NB4 (cell line): ENCODE measurements around the gene LSAMP.

ENCODE experiments used
- DNase-seq: peaks from one replicate; pipeline ENCODE4 v3.0.0; 2010; ENCODE audit warnings: low read depth
- H3K4me3 ChIP-seq: one replicate; pipeline ENCODE4 v1.5.1; 2011; ENCODE audit warnings: mild to moderate bottlenecking, low read depth, low read length, moderate library complexity
- MYC ChIP-seq: IDR thresholded peaks from 2 replicates; pipeline ENCODE4 v1.6.1; 2011; ENCODE audit warnings: low read depth, low read length
- POLR2A ChIP-seq: IDR thresholded peaks from 2 replicates; pipeline ENCODE4 v1.6.1; 2011; ENCODE audit warnings: mild to moderate bottlenecking; ENCODE audit not compliant: insufficient read length; ENCODE audit errors: extremely low read depth
- TF ChIP-seq, protein P1 (sequence below): IDR thresholded peaks from 2 replicates; pipeline ENCODE4 v1.6.1; 2011; ENCODE audit warnings: low read depth, low read length
- TF ChIP-seq, protein P2 (sequence below): IDR thresholded peaks from one replicate; pipeline ENCODE4 v1.5.1; 2012; ENCODE audit warnings: low read depth, low read length

The LSAMP gene

DNA sequence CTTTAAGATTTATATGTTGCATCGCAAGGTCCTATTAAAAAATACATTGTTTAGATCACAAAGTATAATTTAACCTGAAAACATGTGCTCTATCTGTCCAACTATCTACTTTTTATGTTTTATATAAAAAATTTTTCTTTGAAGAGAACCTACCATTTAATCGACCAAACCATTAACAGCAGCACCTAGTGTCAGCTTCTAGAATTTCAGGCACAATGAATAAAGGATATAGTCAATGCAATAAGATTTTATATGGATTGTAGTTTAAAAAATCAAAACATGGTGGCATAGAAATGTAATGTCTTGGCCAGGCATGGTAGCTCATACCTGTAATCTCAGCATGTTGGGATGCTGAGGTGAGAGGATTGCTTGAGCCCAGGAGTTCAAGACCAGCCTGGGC is 508.2 kb downstream of the LSAMP start:
- DNase-seq, result no peak
- TF ChIP-seq MYC (no peak), POLR2A (no peak)
- TF ChIP-seq, protein P1, sequence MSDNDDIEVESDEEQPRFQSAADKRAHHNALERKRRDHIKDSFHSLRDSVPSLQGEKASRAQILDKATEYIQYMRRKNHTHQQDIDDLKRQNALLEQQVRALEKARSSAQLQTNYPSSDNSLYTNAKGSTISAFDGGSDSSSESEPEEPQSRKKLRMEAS, result no peak
- TF ChIP-seq, protein P2, sequence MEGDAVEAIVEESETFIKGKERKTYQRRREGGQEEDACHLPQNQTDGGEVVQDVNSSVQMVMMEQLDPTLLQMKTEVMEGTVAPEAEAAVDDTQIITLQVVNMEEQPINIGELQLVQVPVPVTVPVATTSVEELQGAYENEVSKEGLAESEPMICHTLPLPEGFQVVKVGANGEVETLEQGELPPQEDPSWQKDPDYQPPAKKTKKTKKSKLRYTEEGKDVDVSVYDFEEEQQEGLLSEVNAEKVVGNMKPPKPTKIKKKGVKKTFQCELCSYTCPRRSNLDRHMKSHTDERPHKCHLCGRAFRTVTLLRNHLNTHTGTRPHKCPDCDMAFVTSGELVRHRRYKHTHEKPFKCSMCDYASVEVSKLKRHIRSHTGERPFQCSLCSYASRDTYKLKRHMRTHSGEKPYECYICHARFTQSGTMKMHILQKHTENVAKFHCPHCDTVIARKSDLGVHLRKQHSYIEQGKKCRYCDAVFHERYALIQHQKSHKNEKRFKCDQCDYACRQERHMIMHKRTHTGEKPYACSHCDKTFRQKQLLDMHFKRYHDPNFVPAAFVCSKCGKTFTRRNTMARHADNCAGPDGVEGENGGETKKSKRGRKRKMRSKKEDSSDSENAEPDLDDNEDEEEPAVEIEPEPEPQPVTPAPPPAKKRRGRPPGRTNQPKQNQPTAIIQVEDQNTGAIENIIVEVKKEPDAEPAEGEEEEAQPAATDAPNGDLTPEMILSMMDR, result peak; percentile 13
- no peak overlapping the region for H3K4me3 ChIP-seq

DNA sequence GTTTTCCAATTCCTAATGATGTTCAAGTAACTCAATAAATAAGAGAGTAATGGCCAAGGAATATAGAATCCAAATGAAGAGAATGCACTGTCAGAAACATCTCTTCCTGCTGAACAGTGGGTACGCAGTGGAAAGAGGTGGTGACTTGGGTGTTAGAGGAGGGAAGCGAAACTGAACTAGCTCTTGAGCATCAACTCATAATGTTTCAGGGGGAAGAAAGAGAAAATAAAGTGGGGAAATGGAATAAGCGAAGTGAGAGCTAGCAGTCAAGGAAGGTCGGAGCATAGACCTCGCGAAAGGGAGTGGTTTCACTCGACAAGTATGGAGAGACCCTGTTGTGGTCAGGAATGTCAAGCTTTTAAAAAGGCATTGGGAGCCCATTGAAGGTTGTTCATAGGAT is 512.5 kb downstream of the LSAMP start:
- no peak overlapping the region for H3K4me3 ChIP-seq
- no peak for TF ChIP-seq MYC
- TF ChIP-seq, protein P1, result no peak
- TF ChIP-seq, protein P2, result no peak
- TF ChIP-seq POLR2A, result no peak
- DNase-seq, result no peak

DNA sequence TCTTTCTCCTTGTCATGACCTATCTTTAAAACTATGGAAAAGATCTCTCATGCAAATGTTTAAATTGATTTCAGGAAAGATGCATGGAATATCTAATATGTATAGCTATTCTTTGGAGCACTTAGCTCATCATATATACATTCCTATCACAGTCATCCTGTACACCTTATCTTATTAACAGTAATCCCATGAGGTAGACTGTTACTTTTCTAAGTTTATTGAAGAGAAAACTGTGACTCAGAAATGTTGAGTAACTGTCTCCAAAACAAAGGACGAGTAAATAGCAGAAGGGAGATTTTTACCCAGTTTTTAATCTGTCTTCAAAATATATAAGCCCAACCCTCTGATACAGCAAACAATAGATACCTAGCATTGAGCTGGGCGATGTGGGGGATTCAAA is 513.7 kb downstream of the LSAMP start:
- TF ChIP-seq MYC, result no peak
- TF ChIP-seq, protein P1, result no peak
- DNase-seq, result no peak
- no peak overlapping the region for H3K4me3 ChIP-seq

DNA sequence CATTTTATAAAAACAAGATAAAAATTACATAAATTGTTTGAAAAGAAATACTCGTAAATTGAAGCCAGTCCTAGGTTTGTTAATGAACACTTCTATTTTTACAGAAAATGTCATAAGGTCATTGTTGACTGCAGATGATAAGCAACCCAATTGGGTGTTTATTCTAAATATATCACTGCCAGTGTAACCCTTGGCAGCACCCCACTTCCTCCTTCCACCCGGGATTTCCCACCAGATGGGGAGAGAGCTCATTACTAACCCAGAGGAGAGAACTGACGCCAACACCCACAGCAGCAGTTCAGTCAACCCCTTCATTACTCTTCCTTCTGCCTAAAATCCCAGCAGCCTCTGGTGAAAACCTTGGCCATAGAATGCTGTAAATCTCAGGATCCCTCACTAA is 514.4 kb downstream of the LSAMP start:
- TF ChIP-seq POLR2A, result no peak
- TF ChIP-seq, protein P2, result no peak
- TF ChIP-seq, protein P1, result no peak
- TF ChIP-seq MYC, result no peak
- no peak overlapping the region for H3K4me3 ChIP-seq
- DNase-seq, result no peak

DNA sequence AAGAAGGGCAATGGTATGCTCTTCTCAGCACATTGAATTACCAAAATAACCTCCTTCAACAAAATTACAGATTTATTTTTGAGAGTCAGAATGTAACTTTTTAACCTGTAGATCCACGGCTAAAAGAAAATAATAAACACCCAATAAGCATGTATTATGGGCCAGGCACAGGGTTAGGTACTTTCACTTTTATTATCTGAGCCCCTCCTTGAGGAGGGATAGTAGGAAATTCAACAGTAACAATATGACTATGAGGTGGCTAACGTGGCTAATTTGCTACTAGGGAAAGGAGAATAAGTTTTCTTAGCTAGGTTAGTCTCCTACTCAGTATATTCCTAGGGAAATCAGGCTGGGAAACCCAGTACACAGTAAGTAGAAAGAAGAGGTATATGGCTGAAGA is 515.1 kb downstream of the LSAMP start:
- TF ChIP-seq, protein P1, result no peak
- TF ChIP-seq MYC (no peak), POLR2A (no peak)
- TF ChIP-seq, protein P2, result no peak
- no peak overlapping the region for H3K4me3 ChIP-seq
- DNase-seq, result no peak

DNA sequence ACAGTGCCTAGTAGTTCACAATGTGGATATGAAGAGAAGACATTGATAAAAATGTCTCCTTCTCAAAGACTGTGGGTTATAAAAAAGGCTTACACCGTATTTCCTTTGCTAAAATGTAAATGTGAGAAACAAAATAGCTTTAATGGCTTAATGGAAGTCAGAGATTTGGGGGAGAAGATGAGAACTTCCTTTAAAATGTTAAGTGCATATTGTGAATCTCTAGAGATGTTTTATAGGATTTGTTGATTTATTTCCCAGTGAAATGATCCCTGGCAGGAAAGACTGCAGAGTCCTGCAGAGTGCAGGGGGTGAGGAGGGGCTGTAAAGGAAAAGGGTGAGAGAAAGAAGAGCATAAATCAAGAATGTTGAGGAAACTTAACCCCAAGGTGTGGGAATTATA is 516.9 kb downstream of the LSAMP start:
- H3K4me3 ChIP-seq, result no peak overlapping the region
- TF ChIP-seq, protein P1, result no peak
- TF ChIP-seq POLR2A (no peak), MYC (no peak)
- TF ChIP-seq, protein P2, result no peak
- no peak for DNase-seq
